Nephron (organoid): ENCODE results near the gene ZFYVE28.
"Not testable (repeated sequence)": the region's sequence is repeated elsewhere in the genome, so short reads cannot be mapped to it uniquely, and the experiment has no call there.

Source experiments
- H3K27ac Mint-ChIP-seq, 3 experiments: 2 replicates each; pipeline ENCODE4 v1.8.0; 2020; ENCODE audit warnings: mixed read lengths in 3 of 3, mild to moderate bottlenecking in 2 of 3, moderate library complexity in 1 of 3
- H3K27me3 Mint-ChIP-seq: 2 replicates; pipeline ENCODE4 v1.8.0; 2021; ENCODE audit warnings: low read depth, mild to moderate bottlenecking, moderate library complexity, mixed read lengths
- H3K36me3 Mint-ChIP-seq: 2 replicates; pipeline ENCODE4 v1.8.0; 2020; ENCODE audit warnings: low read depth, mixed read lengths
- H3K4me1 Mint-ChIP-seq: 2 replicates; pipeline ENCODE4 v1.8.0; 2020; ENCODE audit warnings: mixed read lengths
- H3K4me3 Mint-ChIP-seq, 3 experiments: 2 replicates each; pipeline ENCODE4 v1.8.0; 2020; ENCODE audit warnings: mild to moderate bottlenecking in 3 of 3, mixed read lengths in 3 of 3, moderate library complexity in 2 of 3
- H3K9me3 Mint-ChIP-seq: 2 replicates; pipeline ENCODE4 v1.8.0; 2020; ENCODE audit warnings: mixed read lengths
- TF ChIP-seq, protein P1 (sequence below), 3 experiments: fragments of 200-600 bp; sonication (generic); IDR thresholded peaks; one replicate each; pipeline ENCODE4 v1.5.0; 2021; ENCODE audit warnings: antibody characterized with exemption in 3 of 3; ENCODE audit not compliant: unreplicated experiment in 3 of 3

ZFYVE28 gene

DNA sequence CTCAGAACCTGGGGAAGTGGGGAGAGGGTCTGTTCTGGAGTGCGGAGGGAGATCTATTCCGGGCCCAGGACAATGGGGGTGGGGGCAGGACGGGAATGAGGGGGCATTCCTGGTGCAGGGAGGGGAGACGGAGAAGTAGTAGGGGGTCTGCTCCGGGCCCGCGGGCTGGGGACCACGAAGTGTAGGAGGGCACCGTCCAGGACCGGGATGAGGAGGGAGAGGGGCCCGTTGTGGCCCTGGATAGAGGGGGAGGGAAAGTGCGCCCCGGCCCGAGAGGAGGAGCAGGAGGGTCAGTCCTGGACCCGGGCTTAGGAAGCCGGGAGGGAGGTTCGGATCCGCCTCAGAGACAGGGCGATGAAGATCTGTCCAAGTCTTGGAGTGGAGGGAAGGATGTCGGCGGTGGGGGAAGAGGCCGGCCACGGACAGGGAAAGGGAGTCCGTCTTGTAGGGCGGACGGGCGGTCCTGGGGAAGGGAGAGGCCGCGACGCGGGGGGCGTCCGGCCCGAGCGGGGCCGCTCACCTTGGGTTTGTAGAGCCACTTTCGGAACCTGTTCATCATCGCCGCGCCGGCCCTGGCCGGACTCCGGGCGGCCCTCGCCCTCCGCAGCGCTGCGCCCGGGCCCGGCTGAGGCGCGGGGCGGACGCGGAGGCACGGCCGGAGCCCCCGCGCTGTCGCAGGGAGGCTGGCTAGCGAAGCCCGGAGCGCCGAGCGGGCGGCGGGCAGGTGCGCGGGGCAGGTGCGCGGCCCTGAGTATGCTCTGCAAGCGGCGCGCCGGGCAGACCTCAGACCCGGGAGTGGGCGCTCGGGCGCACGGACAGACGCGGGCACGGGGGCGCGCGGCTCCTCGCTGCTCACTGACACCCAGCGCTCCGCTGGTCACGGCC is at the start of gene ZFYVE28:
Gene ZFYVE28, minus strand, starts transcription at position 881 of the 885 bp plus-strand sequence. Its CDS starts 322 bp downstream, at position 559.
- TF ChIP-seq, protein P1, sequence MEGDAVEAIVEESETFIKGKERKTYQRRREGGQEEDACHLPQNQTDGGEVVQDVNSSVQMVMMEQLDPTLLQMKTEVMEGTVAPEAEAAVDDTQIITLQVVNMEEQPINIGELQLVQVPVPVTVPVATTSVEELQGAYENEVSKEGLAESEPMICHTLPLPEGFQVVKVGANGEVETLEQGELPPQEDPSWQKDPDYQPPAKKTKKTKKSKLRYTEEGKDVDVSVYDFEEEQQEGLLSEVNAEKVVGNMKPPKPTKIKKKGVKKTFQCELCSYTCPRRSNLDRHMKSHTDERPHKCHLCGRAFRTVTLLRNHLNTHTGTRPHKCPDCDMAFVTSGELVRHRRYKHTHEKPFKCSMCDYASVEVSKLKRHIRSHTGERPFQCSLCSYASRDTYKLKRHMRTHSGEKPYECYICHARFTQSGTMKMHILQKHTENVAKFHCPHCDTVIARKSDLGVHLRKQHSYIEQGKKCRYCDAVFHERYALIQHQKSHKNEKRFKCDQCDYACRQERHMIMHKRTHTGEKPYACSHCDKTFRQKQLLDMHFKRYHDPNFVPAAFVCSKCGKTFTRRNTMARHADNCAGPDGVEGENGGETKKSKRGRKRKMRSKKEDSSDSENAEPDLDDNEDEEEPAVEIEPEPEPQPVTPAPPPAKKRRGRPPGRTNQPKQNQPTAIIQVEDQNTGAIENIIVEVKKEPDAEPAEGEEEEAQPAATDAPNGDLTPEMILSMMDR (IDR thresholded peaks at IDR 0.05; ENCODE audit: unreplicated experiment in 3 of 3) = no peak
- no peak within 1 kb of the TSS for H3K27ac Mint-ChIP-seq
- peak within 1 kb of the TSS; percentile 86 to 89 (median 87) for H3K4me3 Mint-ChIP-seq
- H3K4me1 Mint-ChIP-seq = peaks cover 32% of the 10 kb centered on the region
- peaks cover 92% of the 10 kb centered on the region for H3K27me3 Mint-ChIP-seq
- no peaks in the 10 kb centered on the region for H3K9me3 Mint-ChIP-seq
- no peaks in the 10 kb centered on the region for H3K36me3 Mint-ChIP-seq

DNA sequence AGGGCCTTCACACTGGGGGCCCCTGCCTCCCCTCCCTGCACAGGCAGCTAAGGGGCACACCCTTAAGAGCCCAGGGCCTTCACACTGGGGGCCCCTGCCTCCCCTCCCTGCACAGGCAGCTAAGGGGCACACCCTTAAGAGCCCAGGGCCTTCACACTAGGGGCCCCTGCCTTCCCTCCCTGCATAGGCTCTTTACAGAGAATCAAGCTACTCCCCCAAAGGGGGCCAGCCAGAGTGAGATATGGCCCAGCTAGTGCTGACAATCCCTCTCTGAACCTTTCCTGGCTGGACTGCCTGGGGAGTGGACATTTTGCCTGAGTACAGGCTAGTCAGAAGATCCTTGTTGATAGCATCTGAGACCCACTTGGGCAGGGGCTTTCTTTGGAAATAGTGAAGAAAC is 47.1 kb upstream of the ZFYVE28 start:
- Mint-ChIP-seq H3K4me1 (peaks cover 25% of the 10 kb centered on the region), H3K27me3 (peaks cover 11% of the 10 kb centered on the region), H3K36me3 (peaks cover 12% of the 10 kb centered on the region), H3K4me3 (peak overlapping the region in 2 of 3 experiments; percentile 30 to 57), H3K27ac (peak overlapping the region in 1 of 3 experiments; percentile 13)
- H3K9me3 Mint-ChIP-seq = not testable (repeated sequence)

DNA sequence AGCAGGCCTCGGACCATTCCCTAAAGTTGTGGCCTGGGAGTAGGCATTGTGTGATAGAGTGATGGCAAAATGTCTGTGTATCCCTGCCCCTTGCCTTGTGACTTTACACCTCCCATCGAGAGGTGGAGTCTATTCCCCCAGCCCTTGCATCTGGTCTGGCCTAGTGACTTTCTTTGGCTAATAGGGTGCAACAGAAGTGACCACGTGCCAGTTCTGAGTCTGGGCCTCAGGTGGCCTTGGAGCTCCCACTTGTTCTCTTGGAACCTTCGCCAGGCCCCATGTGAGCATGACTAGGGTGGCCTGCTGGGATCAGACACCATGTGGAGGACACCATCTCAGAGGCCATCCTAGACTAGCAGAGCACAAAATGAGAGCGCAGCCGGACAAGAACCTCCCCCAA is 46.6 kb upstream of the ZFYVE28 start:
- Mint-ChIP-seq H3K9me3 (no peaks in the 10 kb centered on the region), H3K27me3 (peaks cover 11% of the 10 kb centered on the region), H3K27ac (no peak overlapping the region), H3K4me1 (peaks cover 20% of the 10 kb centered on the region), H3K4me3 (peak overlapping the region in 1 of 3 experiments; percentile 30), H3K36me3 (peaks cover 7% of the 10 kb centered on the region)
- TF ChIP-seq, protein P1 (IDR thresholded peaks at IDR 0.05; ENCODE audit: unreplicated experiment in 3 of 3) = no peak

DNA sequence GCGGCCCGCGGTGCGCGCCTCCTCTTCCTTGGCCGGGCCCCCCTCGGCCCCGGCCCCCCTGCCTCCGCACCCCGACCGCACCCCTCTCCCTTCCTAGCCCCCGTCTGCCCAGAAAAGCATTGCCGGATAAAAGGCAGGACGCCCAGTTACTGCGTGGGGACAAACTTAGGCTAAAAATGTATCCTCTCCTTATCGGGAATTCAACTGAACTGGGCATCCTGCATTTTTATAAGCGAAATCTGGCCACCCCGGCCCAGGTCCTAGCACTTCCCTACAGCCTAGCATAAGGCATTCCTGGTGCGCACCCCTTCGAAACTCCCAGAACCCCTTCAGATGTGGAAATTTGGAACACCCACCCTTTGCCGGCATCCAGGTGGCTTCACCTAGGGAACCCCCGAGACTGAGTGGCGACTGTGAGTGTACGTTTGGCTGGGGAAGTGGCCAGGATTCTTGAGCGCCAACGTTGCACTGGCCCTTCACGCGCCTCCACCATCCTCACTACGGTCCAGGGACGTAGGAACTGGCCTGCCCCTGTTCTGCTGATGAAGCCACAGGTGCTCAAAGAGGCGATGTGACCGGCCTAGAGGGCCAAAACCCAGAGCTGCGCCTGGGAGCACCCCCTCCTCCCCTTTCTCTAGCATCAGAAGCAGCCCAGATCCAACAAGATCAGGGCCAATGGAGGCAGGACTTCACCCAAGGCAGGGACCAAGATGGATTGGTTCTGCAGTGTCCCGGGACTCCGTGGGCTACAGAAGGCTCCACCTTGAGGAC is 44.7 kb upstream of the ZFYVE28 start:
- H3K4me1 Mint-ChIP-seq = peaks cover 11% of the 10 kb centered on the region
- H3K4me3 Mint-ChIP-seq = peak overlapping the region; percentile 69 to 79 (median 78)
- peaks cover 15% of the 10 kb centered on the region for H3K27me3 Mint-ChIP-seq
- TF ChIP-seq, protein P1 (IDR thresholded peaks at IDR 0.05; ENCODE audit: unreplicated experiment in 3 of 3) = peak in 1 of 3 experiments; percentile 34
- H3K36me3 Mint-ChIP-seq = no peaks in the 10 kb centered on the region
- no peaks in the 10 kb centered on the region for H3K9me3 Mint-ChIP-seq
- peak overlapping the region in 1 of 3 experiments; percentile 35 for H3K27ac Mint-ChIP-seq

DNA sequence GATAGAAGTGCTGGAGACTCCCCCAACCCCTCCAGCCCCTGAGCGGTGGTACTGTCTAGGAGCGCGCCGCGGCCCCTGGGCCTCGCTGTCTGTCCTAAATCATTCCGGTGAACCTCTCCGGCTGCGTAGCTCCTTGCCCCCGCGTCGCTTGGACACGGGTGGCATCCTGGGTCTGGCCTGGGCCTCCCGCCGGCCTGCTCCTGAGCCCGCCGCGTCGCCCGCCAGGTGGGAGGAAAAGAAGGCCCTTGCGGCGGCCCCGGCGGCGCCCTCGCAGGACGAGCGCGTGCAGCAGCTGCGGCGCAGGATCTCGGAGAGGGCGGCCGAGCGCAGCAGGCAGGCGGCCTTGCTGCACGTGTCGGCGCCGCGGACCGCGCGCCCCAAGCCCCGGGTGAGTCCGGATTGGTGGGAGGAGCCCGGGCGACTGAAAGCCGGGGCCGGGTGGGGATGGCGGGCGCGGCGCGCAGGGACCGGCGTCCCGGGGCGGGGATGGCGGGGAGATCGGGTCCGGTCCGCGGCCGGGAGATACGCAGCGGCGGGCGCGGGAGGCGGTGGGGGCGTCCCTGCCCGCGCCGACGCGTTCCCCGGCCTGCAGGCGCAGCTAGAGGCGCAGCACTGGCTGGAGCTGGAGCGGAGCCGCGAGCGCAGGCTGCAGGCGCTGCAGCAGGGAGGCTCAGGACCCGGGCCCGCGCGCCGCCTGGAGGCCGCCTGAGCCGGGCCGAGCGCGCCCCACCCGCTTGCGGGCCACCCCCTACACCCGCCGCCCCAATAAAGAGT is 44.0 kb upstream of the ZFYVE28 start:
- Mint-ChIP-seq H3K27me3 (peaks cover 15% of the 10 kb centered on the region), H3K9me3 (no peaks in the 10 kb centered on the region), H3K27ac (peak overlapping the region in 1 of 3 experiments; percentile 3), H3K4me1 (peaks cover 11% of the 10 kb centered on the region), H3K4me3 (peak overlapping the region; percentile 79 to 82 (median 81)), H3K36me3 (no peaks in the 10 kb centered on the region)
- TF ChIP-seq, protein P1 (IDR thresholded peaks at IDR 0.05; ENCODE audit: unreplicated experiment in 3 of 3) = peak; percentile 53 to 70 (median 61)
